ENCODE results near the gene ARMCX1.
"Not testable (repeated sequence)": the region's sequence is repeated elsewhere in the genome, so short reads cannot be mapped to it uniquely, and the experiment has no call there.

ARMCX1 gene

GRCh38 chrX:101550362-101550750 is at the start of gene ARMCX1:
Gene ARMCX1 (plus strand): TSS chrX:101550547. CDS start chrX:101552931, 2,384 bp downstream.
- DNase-seq (ENCODE audit: low spot score): peak; percentile 78

- not testable (repeated sequence) for DNase-seq (ENCODE audit: low spot score)
Measured at GRCh38 chrX:101502929-101503328, 47.4 kb upstream of the ARMCX1 start.

GRCh38 chrX:101507372-101507771 is 43.0 kb upstream of the ARMCX1 start:
- no peak for DNase-seq (ENCODE audit: low spot score)

- DNase-seq (ENCODE audit: low spot score): no peak
Measured at GRCh38 chrX:101507986-101508385, 42.4 kb upstream of the ARMCX1 start.

- DNase-seq (ENCODE audit: low spot score): no peak
Measured at GRCh38 chrX:101530944-101531343, 19.4 kb upstream of the ARMCX1 start.

GRCh38 chrX:101539116-101539515 is 11.2 kb upstream of the ARMCX1 start:
- no peak for DNase-seq (ENCODE audit: low spot score)

GRCh38 chrX:101550751-101551379 is 518 bp downstream of the ARMCX1 start:
- DNase-seq (ENCODE audit: low spot score): peak; percentile 67

- DNase-seq (ENCODE audit: low spot score): no peak
Measured at GRCh38 chrX:101551380-101551767, 1.0 kb downstream of the ARMCX1 start.

- DNase-seq (ENCODE audit: low spot score): no peak
Measured at GRCh38 chrX:101552714-101553113, 2.4 kb downstream of the ARMCX1 start.

- DNase-seq (ENCODE audit: low spot score): no peak
Measured at GRCh38 chrX:101564651-101565050, 14.3 kb downstream of the ARMCX1 start.

GRCh38 chrX:101595739-101596419 is 45.5 kb downstream of the ARMCX1 start:
- DNase-seq (ENCODE audit: low spot score): peak; percentile 42

GRCh38 chrX:101599592-101599991 is 49.2 kb downstream of the ARMCX1 start:
- not testable (repeated sequence) for DNase-seq (ENCODE audit: low spot score)

GRCh38 chrX:101602077-101602476 is 51.7 kb downstream of the ARMCX1 start:
- DNase-seq (ENCODE audit: low spot score): no peak

Data from AG08396 (cell line).